Measurements from ENCODE around the gene KRT80.

The KRT80 gene

DNA sequence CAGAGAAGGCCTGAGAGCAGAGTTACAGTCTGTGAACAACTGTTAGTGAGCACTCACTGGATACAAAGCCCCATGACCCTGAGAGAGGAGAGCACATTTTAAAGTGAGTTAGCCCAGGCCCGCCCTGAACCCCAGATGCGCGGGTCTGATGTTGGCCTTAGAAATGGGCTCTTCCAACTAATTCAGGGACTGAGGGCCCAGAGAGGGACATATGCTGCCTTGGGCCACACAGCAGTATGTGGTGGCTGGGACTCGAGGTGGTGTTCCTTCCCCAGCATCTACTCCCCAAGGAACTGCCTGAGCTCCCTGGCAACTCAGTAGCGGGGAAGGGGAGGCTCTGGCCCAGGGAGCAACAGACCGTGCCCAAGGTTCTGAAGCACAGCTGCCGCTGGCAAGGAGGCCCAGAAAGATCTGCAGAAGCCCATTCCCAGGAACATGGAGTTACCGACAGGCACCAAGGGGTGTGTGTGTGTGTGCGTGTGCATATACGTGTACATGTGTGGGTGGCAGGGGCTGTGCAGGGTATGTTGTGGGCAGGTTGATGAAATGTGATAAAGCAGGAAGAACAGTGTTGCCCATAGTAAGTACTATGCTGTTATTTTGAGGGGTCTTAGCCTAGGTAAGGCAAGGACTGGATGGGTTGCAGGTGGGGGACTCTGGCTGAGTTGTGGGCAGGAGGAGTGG is 40.5 kb downstream of the KRT80 start:
- no peak for DNase-seq

DNA sequence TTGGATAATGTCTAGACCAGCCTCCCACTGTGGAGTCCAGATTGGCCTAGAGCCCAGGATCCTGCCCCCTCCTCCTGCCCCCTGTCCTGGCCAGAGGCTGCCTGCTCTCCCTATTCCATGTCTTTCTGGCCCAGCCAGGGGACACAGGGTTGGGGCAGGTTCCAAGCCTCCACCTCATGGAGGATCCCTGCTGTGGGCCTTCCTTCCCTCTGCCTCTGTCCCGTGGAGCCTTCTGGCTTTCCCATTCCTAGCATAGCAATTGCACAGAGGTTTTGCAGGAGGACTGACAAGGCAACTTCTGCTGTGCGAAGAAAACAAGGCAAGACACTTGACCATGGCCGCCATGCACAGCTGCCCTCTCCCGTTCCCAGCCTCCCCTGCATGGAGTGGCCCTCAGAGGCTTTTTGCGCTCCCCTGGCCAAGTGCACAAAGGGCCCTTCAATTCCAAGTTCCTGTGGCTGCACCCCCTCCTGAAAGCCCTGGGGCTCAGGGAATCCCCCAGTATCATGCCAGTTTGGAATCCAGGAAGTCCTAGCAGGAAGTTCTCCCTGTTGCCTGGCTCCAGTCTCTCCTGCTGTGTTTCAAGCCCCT is 42.1 kb downstream of the KRT80 start:
- DNase-seq = no peak

DNA sequence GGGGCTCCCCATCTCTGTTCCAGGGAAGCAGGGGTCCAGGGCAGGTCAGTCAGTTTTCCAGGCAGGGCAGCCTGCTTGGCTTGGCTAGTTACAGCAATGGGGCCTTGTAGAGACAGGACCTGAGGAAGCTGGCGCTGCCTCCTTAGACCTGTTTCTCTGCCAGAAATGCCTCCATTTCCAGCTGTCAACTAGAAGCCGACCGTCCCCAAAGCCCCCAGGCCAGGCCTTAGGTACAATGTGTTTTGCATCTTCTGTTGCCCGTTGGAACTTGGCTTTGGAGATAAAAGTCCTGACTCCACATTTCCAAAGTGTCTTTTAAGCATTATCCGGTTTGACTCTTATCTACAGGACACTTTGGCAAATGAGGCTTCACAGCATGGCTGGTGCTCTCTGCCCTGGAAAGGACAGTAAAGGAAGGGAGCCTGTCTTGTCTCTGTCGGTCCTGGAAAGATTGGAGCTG is 42.6 kb downstream of the KRT80 start:
- DNase-seq = no peak

DNA sequence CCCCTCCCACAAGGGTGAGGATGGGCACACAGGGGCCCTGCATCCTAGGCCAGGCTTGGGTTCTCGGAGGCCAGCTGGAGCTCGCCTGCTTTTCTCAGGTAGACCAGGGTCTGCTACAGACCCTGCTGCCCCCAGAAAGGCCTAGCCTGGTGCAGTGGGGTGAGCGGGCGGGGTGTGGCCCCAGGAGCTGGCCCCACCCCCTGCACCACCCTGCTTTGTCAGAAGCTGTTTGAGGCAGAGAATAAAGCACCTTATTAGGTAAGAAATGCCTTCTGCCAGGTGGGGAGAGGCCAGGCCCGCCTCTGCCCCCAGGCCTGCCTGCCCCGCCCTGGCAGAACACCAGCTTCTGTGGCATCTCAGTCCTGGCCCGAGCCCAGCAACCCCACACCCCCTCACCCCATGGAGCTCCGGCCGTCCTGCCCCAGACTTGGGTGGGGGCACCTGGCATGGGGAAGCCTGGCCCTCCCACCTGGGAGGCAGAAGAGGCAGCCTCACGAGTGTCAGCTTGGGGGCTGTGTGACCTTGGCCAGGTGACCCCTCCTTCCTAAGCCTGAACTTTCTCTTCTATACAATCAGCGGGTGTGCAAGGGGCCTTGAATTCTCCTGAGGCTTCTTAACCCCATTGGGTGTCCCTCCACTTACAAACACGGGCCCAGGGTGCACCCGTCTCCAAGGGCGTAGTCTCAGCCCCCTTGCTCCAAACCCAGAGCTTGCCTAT is 43.2 kb downstream of the KRT80 start:
- DNase-seq = no peak

DNA sequence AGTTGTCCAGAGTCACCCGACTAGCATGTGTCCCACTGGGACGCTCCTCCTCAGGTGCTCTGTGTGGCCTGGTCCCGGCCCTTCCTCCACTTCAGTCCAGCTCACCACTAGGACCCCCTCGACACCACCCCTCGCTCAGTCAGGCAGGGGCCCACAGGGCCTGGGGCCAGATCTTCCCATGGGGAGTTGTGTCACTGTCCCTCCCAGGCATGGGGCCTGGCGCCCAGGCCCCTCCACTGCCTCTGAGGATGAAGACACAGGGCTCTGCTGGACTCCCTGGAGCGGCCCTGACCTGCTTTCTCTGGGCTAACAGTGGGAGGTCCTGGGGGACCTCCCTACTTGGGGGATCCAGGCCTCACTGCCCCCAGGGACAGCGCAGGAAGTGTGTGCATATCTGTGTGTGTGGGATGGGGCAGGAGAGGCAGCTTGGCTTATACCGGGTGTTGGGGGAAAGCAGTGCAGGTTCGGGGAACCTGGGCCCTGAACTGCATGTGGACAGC is 43.8 kb downstream of the KRT80 start:
- DNase-seq = no peak

DNA sequence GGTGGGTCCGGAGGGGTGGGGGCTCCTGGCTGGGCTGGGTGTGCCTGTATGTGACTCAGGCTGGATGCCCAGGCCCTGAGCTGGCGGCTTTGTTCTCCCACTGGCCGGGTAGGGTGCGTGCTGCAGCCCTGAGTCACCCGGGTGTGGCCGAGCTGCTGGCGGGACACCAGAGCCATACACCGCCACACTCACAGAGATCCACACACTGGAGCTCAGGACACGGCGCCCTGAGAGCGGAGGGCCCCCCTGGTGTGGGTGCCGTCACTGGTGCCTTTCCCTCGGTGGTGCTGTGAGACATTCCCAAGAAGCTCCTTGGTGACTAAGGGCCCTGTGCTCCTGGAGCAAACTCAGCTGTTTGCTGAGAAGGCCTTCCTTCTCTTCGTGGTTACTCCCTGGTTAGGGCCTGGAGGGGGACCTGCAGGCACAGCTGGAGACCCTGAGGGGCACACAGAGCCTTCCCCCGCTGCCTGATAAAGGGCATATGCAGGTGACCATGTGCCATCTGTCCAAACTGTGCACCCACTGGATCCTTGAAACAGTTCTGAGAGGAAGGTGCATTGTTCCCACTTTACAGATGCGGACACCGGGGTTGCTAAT is 44.3 kb downstream of the KRT80 start:
- DNase-seq = no peak

DNA sequence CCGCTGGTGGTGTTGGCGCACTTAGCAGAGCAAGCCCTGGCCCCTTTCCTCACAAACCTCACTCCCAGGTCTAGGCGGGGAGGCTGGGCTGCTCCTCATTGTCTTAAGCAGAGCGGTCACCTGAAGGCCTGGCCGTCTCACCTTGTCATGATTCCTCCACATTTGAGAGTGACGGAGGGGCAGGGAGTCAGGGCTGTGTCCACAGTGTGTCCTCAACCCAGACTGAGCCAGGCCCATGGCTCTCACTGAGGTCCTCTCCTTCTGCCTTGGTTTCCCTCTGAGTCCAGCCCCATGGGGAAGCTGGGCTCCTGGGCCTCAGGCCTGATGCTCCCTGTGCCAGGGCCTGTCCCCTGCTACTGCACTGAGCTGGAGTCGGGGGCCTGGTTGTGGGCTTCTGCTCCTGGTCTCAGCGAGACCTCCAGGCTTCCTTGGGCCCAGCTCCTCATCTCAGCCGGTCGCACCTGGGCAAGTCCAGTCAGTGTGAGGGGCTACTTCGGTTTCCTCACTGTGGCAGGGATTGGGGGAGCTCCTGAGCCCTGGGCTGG is 44.9 kb downstream of the KRT80 start:
- no peak for DNase-seq

DNA sequence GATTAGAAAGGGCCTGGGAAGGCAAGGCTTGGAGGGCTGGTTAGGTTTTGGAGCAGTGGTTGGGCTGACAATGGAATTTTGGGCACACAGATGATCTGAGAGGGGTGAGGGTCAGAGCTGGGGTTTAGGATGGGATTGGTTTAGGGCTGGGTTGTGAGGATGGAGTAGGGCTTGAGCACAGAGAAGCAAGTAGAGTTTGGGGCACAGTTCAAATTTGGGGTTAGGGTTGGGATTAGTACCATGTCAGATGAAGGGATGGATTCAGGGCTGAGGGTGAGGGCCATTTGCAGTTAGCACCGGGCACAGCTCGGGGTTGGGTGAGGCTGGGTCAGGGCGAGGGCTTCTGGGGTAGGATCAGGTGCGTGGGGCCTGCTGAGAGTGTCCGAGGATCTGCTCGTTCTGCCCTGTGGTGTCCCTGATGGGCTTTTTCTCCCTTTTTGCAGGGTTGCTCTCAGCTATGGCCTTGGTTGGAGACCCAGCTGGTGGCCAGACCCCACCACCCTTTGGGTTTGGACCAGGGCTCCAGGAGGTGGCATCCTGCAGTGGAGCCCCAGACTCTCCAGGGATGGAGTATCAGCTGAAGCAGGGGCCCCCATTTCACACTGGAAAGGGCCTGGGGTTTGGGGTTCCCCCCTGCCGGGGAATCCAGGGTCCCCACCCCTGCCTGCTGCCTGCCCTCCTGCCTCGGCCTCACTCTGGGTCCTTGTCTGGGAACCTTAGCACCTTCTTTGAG is 45.6 kb downstream of the KRT80 start:
- DNase-seq = no peak

DNA sequence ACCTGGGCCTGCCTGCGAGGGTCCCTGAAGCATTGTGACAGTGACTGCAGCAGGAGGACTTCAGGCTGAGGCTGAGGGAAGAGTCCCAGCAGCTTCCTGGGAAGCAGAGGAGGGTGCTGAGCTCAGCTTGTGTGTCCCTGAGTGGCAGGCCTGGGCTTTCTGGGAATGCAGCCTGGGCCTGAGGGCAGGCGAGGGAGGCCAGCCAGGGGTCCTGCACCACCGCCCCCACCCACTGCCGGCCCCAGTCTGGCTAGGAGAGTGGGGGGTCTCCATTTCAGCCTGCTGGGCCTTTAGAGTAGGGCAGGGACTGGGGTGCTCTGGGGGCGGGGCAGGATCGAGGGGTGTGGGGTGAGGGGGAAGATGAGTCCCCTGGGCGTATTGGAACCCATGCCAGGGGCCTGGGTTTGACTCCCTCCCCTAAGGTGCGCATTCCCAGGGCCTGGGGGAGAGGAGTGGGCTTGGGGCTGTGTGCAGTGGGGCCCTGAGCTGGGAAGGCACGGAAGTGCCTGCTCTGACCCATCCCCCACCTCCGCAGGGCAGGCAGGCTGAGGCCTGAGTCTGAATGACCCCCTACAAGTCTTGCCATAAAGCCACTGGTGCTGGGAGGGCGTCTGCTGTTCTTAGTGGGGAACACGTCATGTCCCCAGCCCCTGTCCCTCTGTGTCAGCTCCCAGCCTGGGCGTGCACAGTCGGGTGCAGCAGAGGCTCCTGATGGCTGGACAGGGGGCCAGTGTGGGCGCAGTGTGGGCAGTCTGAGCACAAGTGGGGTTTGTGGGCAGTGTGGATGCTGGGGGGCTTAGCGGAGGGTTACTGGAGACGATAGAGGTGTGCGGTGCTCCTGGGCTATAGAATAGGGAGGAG is 46.4 kb downstream of the KRT80 start:
- DNase-seq = no peak

DNA sequence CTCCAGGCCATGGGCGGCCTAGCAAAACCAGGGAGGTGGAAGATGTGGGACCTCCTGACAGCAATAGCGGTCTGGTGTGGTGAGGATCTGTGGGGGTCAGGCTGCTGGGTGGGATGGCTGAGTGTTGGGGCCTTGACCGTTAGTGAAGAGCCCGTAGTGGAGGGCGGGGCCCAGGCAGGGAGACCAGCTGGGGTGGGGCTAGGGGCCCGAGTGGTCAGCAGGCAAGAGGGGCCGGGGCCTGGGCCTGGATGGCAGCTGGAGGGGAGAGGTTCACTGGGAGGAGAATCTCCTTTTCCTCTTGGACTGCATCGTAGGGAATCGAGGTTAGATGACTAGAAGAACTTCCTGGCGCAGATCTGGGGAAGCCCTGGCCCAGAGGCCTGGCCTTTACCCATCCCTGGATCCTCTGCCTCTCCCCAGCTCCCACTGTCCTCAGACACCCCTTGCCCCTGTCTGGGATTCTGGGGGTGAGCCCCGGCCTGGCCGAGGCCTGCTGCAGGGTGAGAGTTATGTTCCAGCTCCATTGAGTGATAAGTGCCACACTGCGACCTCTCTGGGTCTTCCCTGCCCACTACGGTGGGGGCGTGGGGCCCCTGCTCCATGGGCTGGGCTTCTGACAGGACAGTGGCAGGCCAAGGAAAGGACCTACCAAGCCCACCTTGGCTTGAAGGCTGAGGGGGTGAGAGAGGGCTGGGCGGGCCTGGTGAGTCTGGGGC is 47.1 kb downstream of the KRT80 start:
- DNase-seq = no peak

DNA sequence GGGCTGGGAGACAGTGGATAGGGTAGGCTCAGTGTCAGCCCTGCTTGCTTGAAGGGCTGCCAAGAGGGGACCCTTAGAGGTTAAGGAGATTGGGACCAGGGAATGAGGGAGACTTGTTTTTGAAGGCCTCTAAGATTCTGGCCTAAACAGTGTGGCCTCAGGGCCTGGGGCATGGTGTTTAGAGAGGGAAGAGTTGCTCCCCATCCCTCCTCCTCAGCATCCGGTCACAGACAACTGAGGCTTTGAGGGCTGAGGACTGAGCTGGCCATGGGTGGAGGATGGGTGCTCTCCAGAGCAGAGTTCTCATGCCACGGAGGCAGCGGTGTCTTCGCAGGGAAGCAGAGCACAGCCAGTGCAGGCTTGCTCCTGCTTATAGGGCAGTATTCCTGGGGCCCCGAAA is 49.4 kb downstream of the KRT80 start:
- DNase-seq = no peak

DNA sequence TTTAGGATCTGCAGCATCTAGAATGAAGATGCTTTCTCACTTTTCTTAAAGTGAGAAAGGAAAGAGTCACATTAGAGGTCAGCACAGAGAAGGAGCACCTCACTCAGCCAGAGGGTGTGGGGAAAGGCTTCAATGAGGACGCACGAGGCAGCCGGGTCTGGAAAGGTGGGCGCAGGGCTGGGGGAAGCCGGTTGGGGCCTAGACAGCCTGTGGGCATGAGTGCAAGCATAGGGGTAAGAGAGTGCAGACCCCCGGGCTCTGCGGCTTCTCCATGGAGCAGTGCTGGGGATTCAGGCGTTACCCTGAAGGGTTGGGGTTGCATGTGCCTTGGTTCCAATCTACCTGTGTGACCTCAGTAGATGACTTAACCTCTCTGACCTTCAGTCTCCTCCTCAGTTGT is 49.9 kb downstream of the KRT80 start:
- no peak for DNase-seq

DNA sequence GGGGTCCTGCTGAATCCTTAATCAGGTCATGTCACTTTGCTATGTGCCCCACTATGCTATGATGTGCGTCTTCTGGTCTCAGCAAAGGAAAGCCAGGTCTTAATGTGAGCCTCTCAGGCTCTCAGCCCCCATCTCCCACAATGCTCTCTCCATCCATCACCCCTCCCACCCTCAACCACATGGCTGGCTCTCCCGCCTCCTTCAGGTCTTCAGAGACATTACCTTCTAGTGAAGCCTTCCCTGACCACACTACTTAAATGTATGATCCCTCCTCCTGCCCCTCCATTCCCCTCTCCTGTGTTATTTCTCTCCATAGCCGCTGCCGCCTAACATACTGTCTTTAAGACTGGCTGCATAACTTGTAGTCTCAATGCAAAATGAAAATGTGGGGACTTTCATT is 50.5 kb downstream of the KRT80 start:
- DNase-seq = no peak

DNA sequence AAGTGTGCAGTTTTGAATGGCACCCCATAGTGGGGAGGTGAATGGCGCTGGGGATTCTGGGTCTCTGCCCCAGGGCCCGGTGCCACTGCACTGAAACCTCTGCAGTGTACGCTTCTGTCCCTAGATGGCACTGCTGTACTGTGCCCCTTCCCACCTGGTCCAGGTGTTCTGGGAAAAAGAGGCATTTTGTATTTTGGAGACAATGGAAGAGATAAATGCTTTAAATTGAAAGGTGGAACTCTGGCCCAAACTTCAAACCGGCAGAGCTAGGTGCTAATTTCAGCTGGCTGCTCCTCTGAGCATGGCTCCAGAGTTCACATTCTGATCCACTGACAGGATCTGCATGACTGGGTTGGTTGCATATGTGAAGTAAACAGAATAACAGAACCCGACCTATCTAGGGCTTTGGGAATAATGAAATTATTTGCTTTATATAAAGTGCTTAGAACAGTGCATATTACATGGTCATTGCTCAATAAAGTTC is 52.2 kb downstream of the KRT80 start:
- DNase-seq = no peak

DNA sequence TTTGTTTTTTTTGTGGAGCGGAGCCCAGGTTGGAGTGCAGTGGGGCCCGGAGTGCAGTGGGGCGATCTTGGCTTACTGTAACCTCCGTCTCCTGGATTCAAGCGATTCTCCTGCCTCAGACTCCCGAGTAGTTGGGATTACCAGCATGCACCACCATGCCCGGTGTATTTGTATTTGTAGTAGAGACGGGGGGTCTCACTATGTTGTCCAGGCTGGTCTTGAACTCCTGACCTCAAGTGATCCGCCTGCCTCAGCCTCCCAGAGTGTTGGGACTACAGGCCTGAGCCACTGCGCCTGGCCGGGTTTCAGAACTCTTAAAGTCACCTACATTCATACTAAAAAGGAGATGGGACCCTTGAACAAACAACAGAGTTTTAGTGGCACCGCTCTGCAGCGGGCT is 52.7 kb downstream of the KRT80 start:
- DNase-seq = no peak

DNA sequence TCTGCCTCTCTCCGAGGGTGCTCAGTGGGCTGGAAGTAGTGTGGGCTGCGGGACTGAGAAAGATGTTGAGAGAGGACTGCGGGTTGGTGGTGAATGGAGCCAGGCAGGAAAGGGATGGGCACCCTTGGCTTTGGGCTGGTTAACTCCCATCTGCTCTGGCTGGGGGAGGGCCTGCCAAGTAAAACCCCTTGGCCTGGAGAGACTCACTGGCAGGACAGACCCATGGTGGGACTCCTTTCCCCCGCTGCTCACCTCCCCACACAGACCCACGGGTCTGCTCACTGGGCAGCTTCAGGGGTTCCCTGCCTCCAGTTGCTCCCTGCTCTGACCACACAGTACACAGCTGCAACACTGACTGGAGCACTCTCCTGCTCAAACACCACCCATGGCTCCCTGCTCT is 54.1 kb downstream of the KRT80 start:
- no peak for DNase-seq

DNA sequence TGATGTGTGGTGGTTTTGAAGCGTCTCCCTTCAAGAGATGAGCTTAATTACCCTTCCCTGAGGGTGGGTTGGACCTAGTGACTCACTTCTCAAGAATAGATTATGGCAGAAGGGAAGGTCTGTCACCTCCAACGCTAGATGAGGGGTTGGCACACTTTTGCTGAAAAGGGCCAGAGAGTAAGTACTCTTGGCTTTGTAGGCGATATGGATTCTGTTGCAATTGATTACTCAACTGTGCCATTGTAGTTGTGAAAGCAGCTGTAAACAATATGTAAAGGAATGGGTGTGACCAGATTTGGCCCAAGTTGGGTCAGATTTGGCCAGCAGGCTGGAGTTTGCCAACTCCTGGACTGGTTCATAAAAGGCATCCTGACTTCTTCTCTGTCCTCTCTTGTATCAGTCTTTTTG is 59.1 kb downstream of the KRT80 start:
- no peak for DNase-seq

DNA sequence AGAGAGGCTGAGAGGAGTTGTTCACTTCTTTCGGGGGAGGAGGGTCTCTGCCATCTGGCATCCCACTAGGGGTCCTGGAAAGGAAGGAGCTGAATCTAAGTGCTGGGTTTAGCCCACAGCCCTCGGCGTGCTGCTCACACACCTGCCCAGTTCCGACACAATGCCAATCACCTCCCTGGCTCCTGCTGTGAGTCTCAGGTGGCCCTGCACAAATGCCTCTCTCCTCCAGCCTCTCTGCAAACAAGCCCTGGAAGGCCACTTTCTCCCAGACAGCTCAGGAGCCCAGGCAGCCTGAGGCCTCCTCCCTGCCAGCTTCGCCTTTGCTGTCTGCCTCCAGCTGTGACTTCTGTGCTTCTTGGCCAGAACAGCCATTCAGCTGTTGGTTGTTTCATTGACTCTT is 61.1 kb downstream of the KRT80 start:
- no peak for DNase-seq

DNA sequence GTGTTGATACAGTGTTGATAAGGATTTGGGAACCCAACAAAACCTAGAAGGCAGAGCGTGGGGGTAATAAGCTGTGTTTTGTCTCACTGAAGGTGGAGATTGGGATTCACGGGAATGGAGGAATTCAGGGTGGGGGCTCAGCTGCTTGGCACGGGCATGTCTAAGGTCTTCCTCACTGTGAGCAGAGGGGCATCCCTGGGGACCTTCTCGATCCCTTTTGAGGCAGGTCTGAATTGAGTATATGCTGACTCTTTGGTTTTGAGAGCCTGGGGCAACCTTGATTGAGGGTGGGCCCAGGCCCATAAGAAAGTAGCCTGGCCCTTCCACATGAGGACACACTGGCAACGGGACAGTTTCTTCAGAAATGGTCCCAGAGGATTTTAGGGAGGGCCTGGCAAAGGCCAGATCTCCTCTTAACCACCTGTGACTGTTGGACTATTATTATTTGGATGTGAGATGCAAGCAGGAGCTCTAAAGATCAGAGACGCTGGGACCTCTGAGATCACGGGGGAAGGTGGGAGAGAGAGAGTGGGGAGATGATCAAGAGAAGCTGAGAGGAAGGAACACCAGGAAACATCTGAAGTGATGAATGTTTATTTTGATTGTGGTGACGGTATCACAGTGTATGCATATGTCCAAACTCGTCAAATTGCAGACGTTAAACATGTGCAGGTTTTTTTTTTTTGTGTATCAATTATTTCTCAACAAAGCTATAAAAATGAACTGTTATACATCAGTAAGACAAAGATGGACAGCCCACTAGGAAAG is 63.9 kb downstream of the KRT80 start:
- no peak for DNase-seq

Data from activated gamma-delta T cell treated with Interleukin-2 at 50 U/mL for 16 hours (primary cell).